DND-41 (cell line): ENCODE results near the gene VSTM2A.

Experiments
- ATAC-seq: fragments of 200-7000 bp; cut with Tn5 transposase; 3 replicates; pipeline ENCODE4 v1.9.1; 2021; ENCODE audit warnings: low read depth; ENCODE audit not compliant: insufficient read depth
- DNase-seq: peaks from one replicate; pipeline ENCODE4 v3.0.0-alpha.2; 2020
- H2AFZ ChIP-seq: 2 replicates; pipeline ENCODE4 v1.6.0; 2012; ENCODE audit warnings: low read depth, low read length
- H3K27ac ChIP-seq: 2 replicates; pipeline ENCODE4 v1.5.1; 2012; ENCODE audit warnings: low read length, inconsistent platforms
- H3K27me3 ChIP-seq: fragments of 200-600 bp; sonication (generic); 2 replicates; pipeline ENCODE4 v1.6.0; 2012; ENCODE audit warnings: low read length, mild to moderate bottlenecking, inconsistent platforms; ENCODE audit not compliant: insufficient read depth, poor library complexity
- H3K36me3 ChIP-seq: 2 replicates; pipeline ENCODE4 v1.5.1; 2012; ENCODE audit warnings: low read length, inconsistent platforms; ENCODE audit not compliant: insufficient read depth
- H3K4me1 ChIP-seq: 2 replicates; pipeline ENCODE4 v1.5.1; 2012; ENCODE audit warnings: mild to moderate bottlenecking, low read length; ENCODE audit not compliant: insufficient read depth
- H3K4me2 ChIP-seq: 2 replicates; pipeline ENCODE4 v1.6.0; 2012; ENCODE audit warnings: mild to moderate bottlenecking, moderate library complexity, low read length, inconsistent platforms; ENCODE audit not compliant: insufficient read depth
- H3K4me3 ChIP-seq, 2 experiments: fragments of 200-600 bp in 1 of 2; shearing (Covaris generic) in 1 of 2; 2 replicates each; pipeline ENCODE4 v1.5.1; 2012 to 2016; ENCODE audit warnings: inconsistent platforms in 2 of 2, low read length in 2 of 2, mild to moderate bottlenecking in 2 of 2, low read depth in 1 of 2, moderate library complexity in 1 of 2
- H3K79me2 ChIP-seq: 2 replicates; pipeline ENCODE4 v1.6.0; 2012; ENCODE audit warnings: low read length, inconsistent platforms; ENCODE audit not compliant: insufficient read depth
- H3K9ac ChIP-seq: 2 replicates; pipeline ENCODE4 v1.6.0; 2012; ENCODE audit warnings: low read depth, mild to moderate bottlenecking, inconsistent platforms, low read length, moderate library complexity
- H3K9me3 ChIP-seq: 2 replicates; pipeline ENCODE4 v1.5.1; 2012; ENCODE audit warnings: low read length, moderate library complexity, mild to moderate bottlenecking, inconsistent platforms; ENCODE audit not compliant: insufficient read depth, severe bottlenecking
- H4K20me1 ChIP-seq: 2 replicates; pipeline ENCODE4 v1.6.0; 2012; ENCODE audit warnings: low read length; ENCODE audit not compliant: insufficient read depth
- EZH2 ChIP-seq: IDR thresholded peaks from 3 replicates; pipeline ENCODE4 v1.6.1; 2012; ENCODE audit warnings: borderline replicate concordance, low read depth, mild to moderate bottlenecking, moderate library complexity, low read length, inconsistent platforms; ENCODE audit not compliant: severe bottlenecking
- TF ChIP-seq, protein P1 (sequence below): IDR thresholded peaks from 2 replicates; pipeline ENCODE4 v1.5.1; 2012; ENCODE audit warnings: borderline replicate concordance, low read length, moderate library complexity, mild to moderate bottlenecking; ENCODE audit not compliant: poor library complexity, severe bottlenecking; ENCODE audit errors: extremely low read depth

VSTM2A gene

GRCh38 chr7:54556121-54556520, 13.9 kb downstream of the VSTM2A start:
- Histone ChIP-seq H3K79me2 (no peaks in the 10 kb centered on the region), H3K27ac (no peak overlapping the region), H3K36me3 (no peaks in the 10 kb centered on the region), H2AFZ (no peak overlapping the region), H3K4me1 (no peaks in the 10 kb centered on the region), H4K20me1 (no peaks in the 10 kb centered on the region), H3K9ac (no peak overlapping the region), H3K27me3 (no peaks in the 10 kb centered on the region), H3K4me2 (no peak overlapping the region), H3K9me3 (no peaks in the 10 kb centered on the region), H3K4me3 (no peak overlapping the region)
- DNase-seq (no peak), ATAC-seq (no peak)
- TF ChIP-seq EZH2 = no peak
- TF ChIP-seq, protein P1, sequence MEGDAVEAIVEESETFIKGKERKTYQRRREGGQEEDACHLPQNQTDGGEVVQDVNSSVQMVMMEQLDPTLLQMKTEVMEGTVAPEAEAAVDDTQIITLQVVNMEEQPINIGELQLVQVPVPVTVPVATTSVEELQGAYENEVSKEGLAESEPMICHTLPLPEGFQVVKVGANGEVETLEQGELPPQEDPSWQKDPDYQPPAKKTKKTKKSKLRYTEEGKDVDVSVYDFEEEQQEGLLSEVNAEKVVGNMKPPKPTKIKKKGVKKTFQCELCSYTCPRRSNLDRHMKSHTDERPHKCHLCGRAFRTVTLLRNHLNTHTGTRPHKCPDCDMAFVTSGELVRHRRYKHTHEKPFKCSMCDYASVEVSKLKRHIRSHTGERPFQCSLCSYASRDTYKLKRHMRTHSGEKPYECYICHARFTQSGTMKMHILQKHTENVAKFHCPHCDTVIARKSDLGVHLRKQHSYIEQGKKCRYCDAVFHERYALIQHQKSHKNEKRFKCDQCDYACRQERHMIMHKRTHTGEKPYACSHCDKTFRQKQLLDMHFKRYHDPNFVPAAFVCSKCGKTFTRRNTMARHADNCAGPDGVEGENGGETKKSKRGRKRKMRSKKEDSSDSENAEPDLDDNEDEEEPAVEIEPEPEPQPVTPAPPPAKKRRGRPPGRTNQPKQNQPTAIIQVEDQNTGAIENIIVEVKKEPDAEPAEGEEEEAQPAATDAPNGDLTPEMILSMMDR = no peak

GRCh38 chr7:54559401-54559800, 17.2 kb downstream of the VSTM2A start:
- no peaks in the 10 kb centered on the region for H3K9me3 ChIP-seq
- H3K27me3 ChIP-seq = no peaks in the 10 kb centered on the region
- no peak overlapping the region for H2AFZ ChIP-seq
- no peaks in the 10 kb centered on the region for H3K79me2 ChIP-seq
- ATAC-seq (no peak), DNase-seq (no peak)
- H4K20me1 ChIP-seq = no peaks in the 10 kb centered on the region
- H3K36me3 ChIP-seq = no peaks in the 10 kb centered on the region
- H3K4me1 ChIP-seq = no peaks in the 10 kb centered on the region
- no peak overlapping the region for H3K4me3 ChIP-seq
- no peak overlapping the region for H3K4me2 ChIP-seq
- H3K27ac ChIP-seq = no peak overlapping the region
- no peak for TF ChIP-seq EZH2
- TF ChIP-seq, protein P1 = no peak
- H3K9ac ChIP-seq = no peak overlapping the region

DNA sequence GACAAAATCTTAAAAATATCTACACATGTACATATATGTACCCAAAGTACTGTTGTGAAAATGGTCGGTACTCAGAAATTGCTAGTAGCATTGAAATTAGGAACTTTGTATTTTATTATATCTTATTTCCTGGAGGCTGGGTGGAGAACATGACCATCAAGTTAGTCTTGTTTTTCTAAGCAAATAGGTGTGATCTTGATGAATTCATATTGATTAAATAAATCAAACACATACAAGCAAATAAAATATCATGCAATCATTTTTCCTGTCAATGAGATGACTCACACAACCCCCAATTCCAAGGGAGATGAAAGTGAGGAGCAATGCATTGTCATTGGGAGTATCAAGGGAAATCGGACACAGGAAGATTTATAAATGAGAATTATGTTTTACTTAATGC, 18.0 kb downstream of the VSTM2A start:
- no peak overlapping the region for H2AFZ ChIP-seq
- H3K27me3 ChIP-seq = no peaks in the 10 kb centered on the region
- DNase-seq = no peak
- H3K4me3 ChIP-seq = no peak overlapping the region
- no peak overlapping the region for H3K4me2 ChIP-seq
- no peaks in the 10 kb centered on the region for H3K79me2 ChIP-seq
- no peak overlapping the region for H3K27ac ChIP-seq
- no peaks in the 10 kb centered on the region for H3K4me1 ChIP-seq
- no peak overlapping the region for H3K9ac ChIP-seq
- no peak for ATAC-seq
- no peaks in the 10 kb centered on the region for H3K9me3 ChIP-seq
- H3K36me3 ChIP-seq = no peaks in the 10 kb centered on the region
- no peak for TF ChIP-seq EZH2
- TF ChIP-seq, protein P1 = no peak
- no peaks in the 10 kb centered on the region for H4K20me1 ChIP-seq

DNA sequence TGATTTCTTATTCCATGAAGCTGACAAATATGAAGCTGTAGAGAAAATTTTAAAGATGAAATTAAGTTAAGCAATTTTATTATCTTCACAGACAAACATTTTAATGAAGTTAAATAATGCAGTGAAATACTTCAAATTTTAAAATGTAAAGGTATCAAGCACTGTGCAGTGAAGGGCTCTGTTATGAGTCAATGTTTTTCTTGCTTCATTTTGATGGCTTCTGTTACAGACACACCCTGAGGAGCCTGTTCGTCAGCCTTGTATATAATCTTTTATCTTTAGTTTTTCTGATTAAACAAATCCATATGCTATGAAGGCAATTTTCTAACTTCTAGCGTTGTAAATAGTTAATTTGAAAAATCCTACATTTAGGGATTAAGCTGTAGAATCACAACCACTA, 18.5 kb downstream of the VSTM2A start:
- Histone ChIP-seq H3K27me3 (no peaks in the 10 kb centered on the region), H3K27ac (no peak overlapping the region), H2AFZ (no peak overlapping the region), H3K4me1 (no peaks in the 10 kb centered on the region), H3K9me3 (no peaks in the 10 kb centered on the region), H3K4me2 (no peak overlapping the region), H4K20me1 (no peaks in the 10 kb centered on the region), H3K79me2 (no peaks in the 10 kb centered on the region), H3K4me3 (no peak overlapping the region), H3K36me3 (no peaks in the 10 kb centered on the region), H3K9ac (no peak overlapping the region)
- TF ChIP-seq, protein P1 = no peak
- no peak for TF ChIP-seq EZH2
- DNase-seq = no peak
- no peak for ATAC-seq
